MG63 (cell line): ENCODE results near the gene NANOS1. TPM values are rescaled to one million over a fixed set of nuclear protein-coding genes. Genes with fewer than 3 reads are reported as not detected.

Experiments used
- DNase-seq: peaks from one replicate; pipeline ENCODE4 v3.0.0-alpha.2; 2020
- H3K27me3 ChIP-seq: fragments of 250-450 bp; sonication (Bioruptor Pico); 2 replicates; pipeline ENCODE4 v1.5.1; 2020; ENCODE audit warnings: mild to moderate bottlenecking, moderate library complexity
- H3K36me3 ChIP-seq: fragments of 250-450 bp; sonication (Bioruptor Pico); 2 replicates; pipeline ENCODE4 v1.5.1; 2020; ENCODE audit warnings: mild to moderate bottlenecking, moderate library complexity
- H3K4me3 ChIP-seq: fragments of 250-450 bp; sonication (Bioruptor Pico); 2 replicates; pipeline ENCODE4 v1.5.1; 2020; ENCODE audit warnings: mild to moderate bottlenecking, moderate library complexity
- H3K9me3 ChIP-seq: fragments of 250-450 bp; sonication (Bioruptor Pico); 2 replicates; pipeline ENCODE4 v1.5.1; 2020; ENCODE audit warnings: mild to moderate bottlenecking, moderate library complexity
- total RNA-seq: library from RNA; depleted of rRNA; stranded (reverse); fragments of >200 nt; shearing (Covaris generic); gene quantifications from 2 replicates; pipeline ENCODE4 v1.2.3, GENCODE V29; 2014; ENCODE audit warnings: low replicate concordance; rRNA removed

The NANOS1 gene, protein sequence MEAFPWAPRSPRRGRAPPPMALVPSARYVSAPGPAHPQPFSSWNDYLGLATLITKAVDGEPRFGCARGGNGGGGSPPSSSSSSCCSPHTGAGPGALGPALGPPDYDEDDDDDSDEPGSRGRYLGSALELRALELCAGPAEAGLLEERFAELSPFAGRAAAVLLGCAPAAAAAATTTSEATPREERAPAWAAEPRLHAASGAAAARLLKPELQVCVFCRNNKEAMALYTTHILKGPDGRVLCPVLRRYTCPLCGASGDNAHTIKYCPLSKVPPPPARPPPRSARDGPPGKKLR
- total RNA-seq, result 10.2 and 11.3 TPM in 2 replicates

- peak within 1 kb of the TSS; percentile 51 for H3K4me3 ChIP-seq
- no peak for DNase-seq
- H3K27me3 ChIP-seq, result no peaks in the 10 kb centered on the region
- no peaks in the 10 kb centered on the region for H3K9me3 ChIP-seq
- H3K36me3 ChIP-seq, result peaks cover 31% of the 10 kb centered on the region
Observed at GRCh38 chr10:119029613-119030420, at the start of gene NANOS1. Gene NANOS1, plus strand, starts transcription at chr10:119029714. Its CDS starts 88 bp downstream, at chr10:119029802.

DNA sequence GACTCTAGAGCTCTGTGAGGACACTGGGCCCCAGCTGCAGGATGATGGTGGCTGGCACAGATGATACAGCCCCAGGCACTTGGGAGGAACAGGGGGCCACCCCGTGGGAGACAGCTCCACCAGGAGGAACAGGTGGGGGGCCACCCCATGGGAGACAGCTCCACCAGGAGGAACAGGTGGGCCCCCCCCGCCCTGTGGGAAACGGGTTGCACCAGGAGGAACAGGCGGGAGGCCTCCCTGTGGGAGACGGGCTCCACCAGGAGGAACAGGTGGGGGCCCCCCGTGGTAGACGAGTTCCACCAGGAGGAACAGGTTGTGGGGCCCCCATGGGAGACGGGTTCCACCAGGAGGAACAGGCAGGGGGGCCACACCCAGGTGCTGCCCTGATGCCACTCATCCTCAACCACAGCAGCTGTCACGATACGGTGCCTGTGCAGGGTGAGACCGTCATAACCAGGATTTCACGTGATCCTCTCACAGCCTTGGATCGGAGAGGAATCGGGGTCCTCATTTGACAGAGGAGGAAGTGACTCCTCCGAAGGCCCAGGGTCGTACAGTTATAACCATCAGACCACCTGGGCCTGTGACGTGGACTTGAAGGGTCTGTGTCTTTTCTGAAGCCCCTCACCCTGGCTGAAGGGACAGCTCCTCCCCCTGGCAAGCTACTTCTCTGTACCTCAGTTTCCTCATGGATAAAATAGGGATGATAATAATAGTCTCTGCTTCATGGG, 49.2 kb upstream of the NANOS1 start:
- Histone ChIP-seq H3K27me3 (no peaks in the 10 kb centered on the region), H3K36me3 (no peaks in the 10 kb centered on the region), H3K9me3 (no peaks in the 10 kb centered on the region; the same call in 1 of the 2 replicates), H3K4me3 (no peak overlapping the region)
- no peak for DNase-seq

- no peak overlapping the region for H3K4me3 ChIP-seq
- H3K36me3 ChIP-seq, result no peaks in the 10 kb centered on the region
- no peaks in the 10 kb centered on the region for H3K27me3 ChIP-seq
- peaks cover 4% of the 10 kb centered on the region; the same call in 1 of the 2 replicates for H3K9me3 ChIP-seq
- no peak for DNase-seq
Observed at GRCh38 chr10:118980870-118981269, 48.6 kb upstream of the NANOS1 start.

DNA sequence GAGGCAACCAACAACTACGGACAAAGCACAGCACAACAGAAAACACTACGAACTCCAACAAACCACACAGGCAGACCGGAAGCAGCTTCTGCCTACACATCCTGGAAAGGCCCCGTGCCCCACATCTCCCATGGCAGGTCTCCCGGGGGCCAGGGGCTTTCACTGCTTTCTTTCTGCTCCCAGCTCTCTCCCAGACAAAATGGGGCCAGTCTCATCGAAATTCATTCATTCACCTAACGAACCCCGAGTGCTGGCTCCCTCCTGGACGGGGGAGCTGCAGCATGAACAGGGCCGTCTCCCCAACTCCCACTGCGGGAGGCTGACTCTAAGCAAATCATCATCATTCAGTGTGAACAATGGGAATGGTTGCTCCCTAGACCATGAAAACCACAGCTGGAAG, 47.6 kb upstream of the NANOS1 start:
- DNase-seq, result no peak
- H3K27me3 ChIP-seq, result no peaks in the 10 kb centered on the region
- peaks cover 4% of the 10 kb centered on the region; the same call in 1 of the 2 replicates for H3K9me3 ChIP-seq
- H3K36me3 ChIP-seq, result no peaks in the 10 kb centered on the region
- H3K4me3 ChIP-seq, result no peak overlapping the region

GRCh38 chr10:118982366-118982765, 47.1 kb upstream of the NANOS1 start:
- no peaks in the 10 kb centered on the region for H3K36me3 ChIP-seq
- no peak for DNase-seq

GRCh38 chr10:118983263-118983662, 46.3 kb upstream of the NANOS1 start:
- no peaks in the 10 kb centered on the region for H3K36me3 ChIP-seq
- H3K9me3 ChIP-seq, result peaks cover 4% of the 10 kb centered on the region; the same call in 1 of the 2 replicates
- no peak overlapping the region for H3K4me3 ChIP-seq
- no peak for DNase-seq
- H3K27me3 ChIP-seq, result no peaks in the 10 kb centered on the region

More at GRCh38 chr10:118982366-118982765, 47.1 kb upstream of the NANOS1 start:
- Histone ChIP-seq H3K9me3 (peaks cover 4% of the 10 kb centered on the region; the same call in 1 of the 2 replicates), H3K27me3 (no peaks in the 10 kb centered on the region), H3K4me3 (no peak overlapping the region)

DNA sequence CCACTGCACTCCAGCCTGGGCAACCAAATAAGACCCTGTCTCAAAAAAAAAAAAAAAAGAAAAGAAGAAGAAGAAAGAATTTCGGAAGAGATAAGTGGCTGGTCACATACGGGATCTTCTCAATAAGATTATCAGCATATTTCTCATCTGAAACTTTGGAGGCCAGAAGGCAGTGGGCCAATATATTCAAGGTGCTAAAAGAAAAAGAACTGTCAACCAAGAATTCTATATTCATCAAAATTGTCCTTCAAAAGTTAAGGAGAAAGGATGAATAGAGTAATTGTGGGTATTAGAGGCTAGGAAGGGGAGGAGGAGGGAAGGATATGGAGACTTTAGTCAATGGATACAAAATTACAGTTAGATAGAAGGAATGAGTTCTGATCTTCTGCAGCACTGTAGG, 43.9 kb upstream of the NANOS1 start:
- no peak for DNase-seq
- H3K36me3 ChIP-seq, result no peaks in the 10 kb centered on the region
- H3K4me3 ChIP-seq, result no peak overlapping the region
- H3K9me3 ChIP-seq, result peaks cover 8% of the 10 kb centered on the region; the same call in 1 of the 2 replicates
- H3K27me3 ChIP-seq, result no peaks in the 10 kb centered on the region

GRCh38 chr10:118986815-118987790, 42.4 kb upstream of the NANOS1 start:
- no peak for DNase-seq
- Histone ChIP-seq H3K4me3 (no peak overlapping the region), H3K27me3 (no peaks in the 10 kb centered on the region), H3K36me3 (no peaks in the 10 kb centered on the region), H3K9me3 (peaks cover 8% of the 10 kb centered on the region; the same call in 1 of the 2 replicates)

DNA sequence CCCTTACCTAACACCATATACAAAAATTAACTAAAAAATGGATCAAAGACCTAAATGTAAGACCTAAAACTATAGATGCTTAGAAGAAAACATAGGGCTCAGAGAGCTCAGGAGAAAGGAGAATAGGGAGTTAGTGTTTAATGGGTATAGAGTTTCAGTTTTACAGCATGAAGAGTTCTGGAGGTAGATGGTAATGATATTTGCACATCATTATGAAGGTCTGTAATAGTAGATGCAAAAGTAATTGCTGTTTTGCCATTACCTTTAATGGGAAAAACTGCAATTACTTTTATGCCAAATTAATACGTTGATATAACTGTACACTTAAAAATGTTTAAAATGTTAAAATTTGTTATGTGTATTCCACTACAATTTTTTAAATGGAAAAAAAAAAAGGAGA, 39.2 kb upstream of the NANOS1 start:
- H3K9me3 ChIP-seq, result peaks cover 8% of the 10 kb centered on the region; the same call in 1 of the 2 replicates
- H3K4me3 ChIP-seq, result no peak overlapping the region
- no peaks in the 10 kb centered on the region for H3K36me3 ChIP-seq
- H3K27me3 ChIP-seq, result no peaks in the 10 kb centered on the region
- no peak for DNase-seq

GRCh38 chr10:118992496-118992895, 37.0 kb upstream of the NANOS1 start:
- H3K27me3 ChIP-seq, result no peaks in the 10 kb centered on the region

DNA sequence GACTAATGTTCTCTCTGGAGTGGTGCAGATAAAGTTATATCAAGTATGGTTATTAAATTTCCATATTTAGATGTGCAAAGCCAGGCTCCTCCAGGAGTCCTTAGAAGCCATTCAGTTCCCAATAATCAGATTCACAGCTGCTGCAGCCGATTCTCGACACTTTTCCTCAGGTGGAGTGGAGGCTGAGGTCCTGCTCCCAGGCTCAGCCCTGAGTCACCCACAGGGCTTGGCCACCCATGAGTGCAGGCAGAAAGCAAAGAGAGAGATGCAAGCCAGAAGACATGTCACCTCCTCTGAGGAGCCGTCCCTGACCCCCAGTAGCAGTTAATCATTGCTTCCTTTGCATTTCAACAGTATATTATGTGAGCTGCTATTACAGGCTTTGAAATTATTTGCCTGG, 36.3 kb upstream of the NANOS1 start:
- H3K36me3 ChIP-seq, result no peaks in the 10 kb centered on the region
- H3K9me3 ChIP-seq, result peaks cover 4% of the 10 kb centered on the region; the same call in 1 of the 2 replicates
- H3K27me3 ChIP-seq, result no peaks in the 10 kb centered on the region
- no peak for DNase-seq
- H3K4me3 ChIP-seq, result no peak overlapping the region

More at GRCh38 chr10:118992496-118992895, 37.0 kb upstream of the NANOS1 start:
- H3K4me3 ChIP-seq, result no peak overlapping the region
- no peak for DNase-seq
- H3K36me3 ChIP-seq, result no peaks in the 10 kb centered on the region
- H3K9me3 ChIP-seq, result peaks cover 4% of the 10 kb centered on the region; the same call in 1 of the 2 replicates

DNA sequence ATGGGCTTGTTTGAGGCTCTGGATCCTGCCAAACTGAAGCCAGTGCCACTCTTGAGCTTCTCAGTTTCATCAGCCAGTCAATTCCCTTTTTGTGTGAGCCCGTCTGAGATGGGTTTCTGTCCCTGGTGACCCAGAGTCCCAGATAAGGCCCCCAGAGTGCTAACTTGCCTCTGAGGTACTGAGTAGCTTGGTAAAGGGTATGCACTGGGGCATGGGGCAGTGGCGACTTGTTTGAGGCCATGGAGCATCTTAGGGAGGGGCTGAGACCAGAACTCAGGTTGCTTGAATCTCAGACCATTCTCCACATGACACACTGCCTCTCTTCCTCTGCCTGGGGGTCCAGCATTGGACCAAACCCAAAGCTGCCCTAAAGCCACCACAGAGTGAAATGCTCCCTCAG, 35.2 kb upstream of the NANOS1 start:
- Histone ChIP-seq H3K36me3 (no peaks in the 10 kb centered on the region), H3K27me3 (no peaks in the 10 kb centered on the region), H3K9me3 (peaks cover 4% of the 10 kb centered on the region; the same call in 1 of the 2 replicates), H3K4me3 (no peak overlapping the region)
- no peak for DNase-seq

DNA sequence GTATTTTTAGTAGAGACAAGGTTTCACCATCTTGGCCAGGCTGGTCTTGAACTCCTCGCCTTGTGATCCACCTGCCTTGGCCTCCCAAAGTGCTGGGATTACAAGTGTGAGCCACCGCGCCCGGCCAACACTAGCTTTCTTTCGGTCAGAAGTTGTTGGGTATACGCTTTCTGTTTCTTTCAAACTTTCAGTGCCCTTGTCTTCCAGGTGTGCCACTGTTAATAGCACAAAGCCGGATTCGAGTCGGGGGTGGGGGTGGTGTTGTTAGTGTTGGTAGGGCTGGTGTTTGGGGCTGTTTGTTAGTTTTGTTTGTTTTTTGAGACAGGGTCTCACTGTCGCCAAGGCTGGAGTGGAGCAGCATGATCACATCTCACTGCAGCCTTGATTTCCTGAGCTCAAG, 33.8 kb upstream of the NANOS1 start:
- no peaks in the 10 kb centered on the region for H3K27me3 ChIP-seq
- DNase-seq, result no peak

GRCh38 chr10:118997379-118997778, 32.1 kb upstream of the NANOS1 start:
- no peak for DNase-seq
- Histone ChIP-seq H3K4me3 (no peak overlapping the region), H3K27me3 (no peaks in the 10 kb centered on the region), H3K36me3 (no peaks in the 10 kb centered on the region), H3K9me3 (no peaks in the 10 kb centered on the region; the same call in 1 of the 2 replicates)

More for the DNA sequence above, 33.8 kb upstream of the NANOS1 start:
- H3K9me3 ChIP-seq, result no peaks in the 10 kb centered on the region; the same call in 1 of the 2 replicates
- no peaks in the 10 kb centered on the region for H3K36me3 ChIP-seq
- H3K4me3 ChIP-seq, result no peak overlapping the region

DNA sequence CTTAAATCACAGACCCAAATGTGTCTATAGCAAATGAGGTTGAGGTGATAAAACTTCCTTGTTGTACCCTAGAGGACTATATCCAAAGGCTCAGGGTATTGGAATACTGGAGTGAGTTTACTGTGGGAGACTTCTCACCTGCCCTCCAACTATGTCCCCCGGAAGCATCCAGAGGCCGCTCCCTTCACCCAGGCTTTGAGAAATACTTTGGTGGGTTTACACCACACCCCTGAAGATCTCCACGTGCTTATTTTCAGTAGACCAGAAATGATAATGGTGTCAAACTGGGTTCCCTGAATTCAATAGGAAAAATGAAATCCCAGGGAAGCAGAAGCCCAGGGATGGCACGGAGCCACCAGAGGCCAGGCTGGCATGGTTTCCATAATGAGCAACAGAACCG, 31.3 kb upstream of the NANOS1 start:
- Histone ChIP-seq H3K9me3 (no peaks in the 10 kb centered on the region; the same call in 1 of the 2 replicates), H3K4me3 (no peak overlapping the region), H3K27me3 (no peaks in the 10 kb centered on the region), H3K36me3 (no peaks in the 10 kb centered on the region)
- DNase-seq, result no peak
